Esophagus squamous epithelium (tissue), 4 donors: ENCODE results near the gene GPATCH4.

Experiments used
- POLR2A ChIP-seq, 4 donors: fragments of 450-650 bp; IDR thresholded peaks; one replicate each; pipeline ENCODE4 v1.6.1; 2017; ENCODE audit warnings: antibody characterized with exemption in 4 of 4, mild to moderate bottlenecking in 4 of 4, moderate library complexity in 3 of 4
- TF ChIP-seq, protein P1 (sequence below), 6 experiments: fragments of 450-650 bp in 4 of 6; fragments of 200-600 bp in 2 of 6; sonication (generic) in 2 of 6; IDR thresholded peaks; one replicate each; pipeline ENCODE4 v1.5.1; 2016 to 2019; ENCODE audit warnings: antibody characterized with exemption in 6 of 6, mild to moderate bottlenecking in 4 of 6, moderate library complexity in 4 of 6

DNA sequence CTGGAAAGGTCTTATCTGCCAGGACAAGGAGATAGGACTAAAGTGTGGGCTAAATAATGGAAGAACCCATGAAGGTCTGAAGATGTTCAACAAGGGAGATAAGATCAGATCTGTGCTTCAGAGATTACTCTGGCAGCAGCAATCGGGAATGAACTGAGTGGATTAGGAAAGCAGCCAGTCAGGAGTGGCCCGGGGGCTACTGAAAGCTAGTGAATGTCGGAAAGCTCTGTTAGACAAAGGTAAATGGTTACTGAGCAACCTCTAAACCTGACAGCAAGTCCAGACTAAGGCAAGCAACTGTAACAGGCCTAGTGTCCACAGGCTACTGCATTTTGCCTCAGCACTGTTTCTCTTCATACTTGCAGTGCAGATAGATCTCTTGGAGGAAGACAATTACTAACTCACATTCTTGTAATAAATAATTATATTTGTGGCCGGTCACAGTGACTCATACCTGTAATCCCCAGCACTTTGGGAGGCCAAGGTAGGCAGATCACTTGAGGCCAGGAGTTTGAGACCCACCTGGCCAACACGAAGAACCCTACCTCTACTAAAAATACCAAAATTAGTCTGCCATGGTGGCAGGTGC lies 41.4 kb downstream of the GPATCH4 start:
- TF ChIP-seq, protein P1, sequence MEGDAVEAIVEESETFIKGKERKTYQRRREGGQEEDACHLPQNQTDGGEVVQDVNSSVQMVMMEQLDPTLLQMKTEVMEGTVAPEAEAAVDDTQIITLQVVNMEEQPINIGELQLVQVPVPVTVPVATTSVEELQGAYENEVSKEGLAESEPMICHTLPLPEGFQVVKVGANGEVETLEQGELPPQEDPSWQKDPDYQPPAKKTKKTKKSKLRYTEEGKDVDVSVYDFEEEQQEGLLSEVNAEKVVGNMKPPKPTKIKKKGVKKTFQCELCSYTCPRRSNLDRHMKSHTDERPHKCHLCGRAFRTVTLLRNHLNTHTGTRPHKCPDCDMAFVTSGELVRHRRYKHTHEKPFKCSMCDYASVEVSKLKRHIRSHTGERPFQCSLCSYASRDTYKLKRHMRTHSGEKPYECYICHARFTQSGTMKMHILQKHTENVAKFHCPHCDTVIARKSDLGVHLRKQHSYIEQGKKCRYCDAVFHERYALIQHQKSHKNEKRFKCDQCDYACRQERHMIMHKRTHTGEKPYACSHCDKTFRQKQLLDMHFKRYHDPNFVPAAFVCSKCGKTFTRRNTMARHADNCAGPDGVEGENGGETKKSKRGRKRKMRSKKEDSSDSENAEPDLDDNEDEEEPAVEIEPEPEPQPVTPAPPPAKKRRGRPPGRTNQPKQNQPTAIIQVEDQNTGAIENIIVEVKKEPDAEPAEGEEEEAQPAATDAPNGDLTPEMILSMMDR (IDR thresholded peaks at IDR 0.05) = no peak
- TF ChIP-seq POLR2A (IDR thresholded peaks at IDR 0.05) = no peak
